ENCODE results near the gene KRTAP4-9.
"Not testable (repeated sequence)": the region's sequence is repeated elsewhere in the genome, so short reads cannot be mapped to it uniquely, and the experiment has no call there.

KRTAP4-9 gene

GRCh38 chr17:41133880-41134735 is 28.9 kb downstream of the KRTAP4-9 start:
- Histone ChIP-seq H3K27ac (ENCODE audit: low read depth, low read length, severe bottlenecking) (no peak overlapping the region), H3K36me3 (ENCODE audit: control insufficient read depth, insufficient read depth, low read length) (no peaks in the 10 kb centered on the region), H3K4me3 (ENCODE audit: extremely low read depth, insufficient read depth, low read length, poor library complexity, severe bottlenecking) (no peak overlapping the region), H3K9me3 (ENCODE audit: control insufficient read depth, low read length) (no peaks in the 10 kb centered on the region), H3K4me1 (ENCODE audit: control insufficient read depth, insufficient read depth, low read length, poor library complexity, severe bottlenecking) (no peaks in the 10 kb centered on the region)
- 80 to 86% methylated on average over 1 of the region's 2 CpGs for whole genome bisulfite sequencing, 2 experiments (ENCODE audit: insufficient coverage in 2 of 2)

DNA sequence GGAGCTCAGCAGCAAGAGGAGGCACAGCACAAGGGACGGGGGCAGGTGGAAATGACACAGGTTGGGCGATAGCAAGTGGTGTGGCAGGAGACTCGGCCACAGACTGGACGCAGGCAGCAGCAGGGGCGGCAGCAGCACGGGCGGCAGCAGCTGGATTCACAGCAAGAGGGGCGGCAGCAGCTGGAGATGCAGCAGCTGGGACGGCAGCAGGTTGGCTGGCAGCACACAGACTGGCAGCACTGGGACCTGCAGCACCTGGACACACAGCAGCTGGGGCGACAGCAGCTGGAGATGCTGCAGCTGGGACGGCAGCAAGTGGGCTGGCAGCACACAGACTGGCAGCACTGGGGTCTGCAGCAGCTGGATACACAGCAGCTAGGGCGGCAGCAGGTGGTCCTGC is 34.7 kb downstream of the KRTAP4-9 start:
- not testable (repeated sequence) for H3K4me3 ChIP-seq (ENCODE audit: extremely low read depth, insufficient read depth, low read length, poor library complexity, severe bottlenecking); H3K9me3 ChIP-seq (ENCODE audit: control insufficient read depth, low read length)
- WGBS, 2 experiments (ENCODE audit: insufficient coverage in 2 of 2), result 85 to 90% methylated on average over 12 of the region's 12 CpGs

GRCh38 chr17:41140360-41141131 is 35.4 kb downstream of the KRTAP4-9 start, which contains the start of gene KRTAP4-6:
Gene KRTAP4-6 (minus strand): TSS chr17:41140544. CDS start chr17:41140487, 57 bp downstream.
- H3K9me3 ChIP-seq (ENCODE audit: control insufficient read depth, low read length), result peaks cover 6% of the 10 kb centered on the region
- no peaks in the 10 kb centered on the region for H3K36me3 ChIP-seq (ENCODE audit: control insufficient read depth, insufficient read depth, low read length)
- H3K27ac ChIP-seq (ENCODE audit: low read depth, low read length, severe bottlenecking), result no peak within 1 kb of the TSS
- no peak within 1 kb of the TSS for H3K4me3 ChIP-seq (ENCODE audit: extremely low read depth, insufficient read depth, low read length, poor library complexity, severe bottlenecking)
- H3K4me1 ChIP-seq (ENCODE audit: control insufficient read depth, insufficient read depth, low read length, poor library complexity, severe bottlenecking), result no peaks in the 10 kb centered on the region
- 83 to 86% methylated on average over 3 to 5 of the region's 6 CpGs for WGBS, 2 experiments (ENCODE audit: insufficient coverage in 2 of 2)

More for the DNA sequence above, 34.7 kb downstream of the KRTAP4-9 start:
- not testable (repeated sequence) for H3K4me1 ChIP-seq (ENCODE audit: control insufficient read depth, insufficient read depth, low read length, poor library complexity, severe bottlenecking); H3K36me3 ChIP-seq (ENCODE audit: control insufficient read depth, insufficient read depth, low read length); H3K27ac ChIP-seq (ENCODE audit: low read depth, low read length, severe bottlenecking)

DNA sequence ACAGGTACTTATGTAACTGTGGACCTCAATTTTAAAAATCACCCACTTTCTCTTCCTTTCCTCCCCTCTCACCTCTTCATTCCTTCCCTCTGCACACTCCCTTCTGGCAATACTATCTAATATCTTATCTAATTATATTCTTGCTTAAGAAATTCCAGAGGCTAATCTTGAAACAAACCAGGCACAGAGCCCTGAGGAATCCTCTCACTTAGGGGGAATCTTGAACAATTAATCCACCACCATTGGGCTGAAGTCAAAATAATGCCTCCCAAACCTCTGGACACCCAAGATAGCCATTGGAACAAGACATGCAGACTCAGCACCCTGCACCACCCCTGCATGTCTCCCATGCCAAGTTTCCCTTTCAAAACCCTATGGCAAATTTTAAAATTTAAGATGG is 36.2 kb downstream of the KRTAP4-9 start:
- H3K27ac ChIP-seq (ENCODE audit: low read depth, low read length, severe bottlenecking), result no peak overlapping the region

GRCh38 chr17:41144846-41145245 is 39.7 kb downstream of the KRTAP4-9 start:
- H3K36me3 ChIP-seq (ENCODE audit: control insufficient read depth, insufficient read depth, low read length), result no peaks in the 10 kb centered on the region
- H3K27ac ChIP-seq (ENCODE audit: low read depth, low read length, severe bottlenecking), result no peak overlapping the region
- peaks cover 6% of the 10 kb centered on the region for H3K9me3 ChIP-seq (ENCODE audit: control insufficient read depth, low read length)
- no peaks in the 10 kb centered on the region for H3K4me1 ChIP-seq (ENCODE audit: control insufficient read depth, insufficient read depth, low read length, poor library complexity, severe bottlenecking)
- 100% methylated on average over 1 of the region's 1 CpG; no CpG with 5 or more reads in 1 of the 2 experiments for WGBS, 2 experiments (ENCODE audit: insufficient coverage in 2 of 2)
- no peak overlapping the region for H3K4me3 ChIP-seq (ENCODE audit: extremely low read depth, insufficient read depth, low read length, poor library complexity, severe bottlenecking)

More for the DNA sequence above, 36.2 kb downstream of the KRTAP4-9 start:
- Histone ChIP-seq H3K4me1 (ENCODE audit: control insufficient read depth, insufficient read depth, low read length, poor library complexity, severe bottlenecking) (no peaks in the 10 kb centered on the region), H3K36me3 (ENCODE audit: control insufficient read depth, insufficient read depth, low read length) (no peaks in the 10 kb centered on the region), H3K4me3 (ENCODE audit: extremely low read depth, insufficient read depth, low read length, poor library complexity, severe bottlenecking) (no peak overlapping the region), H3K9me3 (ENCODE audit: control insufficient read depth, low read length) (peaks cover 6% of the 10 kb centered on the region)

- no peak overlapping the region for H3K4me3 ChIP-seq (ENCODE audit: extremely low read depth, insufficient read depth, low read length, poor library complexity, severe bottlenecking)
- no peaks in the 10 kb centered on the region for H3K4me1 ChIP-seq (ENCODE audit: control insufficient read depth, insufficient read depth, low read length, poor library complexity, severe bottlenecking)
- no peaks in the 10 kb centered on the region for H3K36me3 ChIP-seq (ENCODE audit: control insufficient read depth, insufficient read depth, low read length)
- WGBS, 2 experiments (ENCODE audit: insufficient coverage in 2 of 2), result 83% methylated on average over 2 of the region's 2 CpGs; no CpG with 5 or more reads in 1 of the 2 experiments
- no peak overlapping the region for H3K27ac ChIP-seq (ENCODE audit: low read depth, low read length, severe bottlenecking)
- peaks cover 2% of the 10 kb centered on the region for H3K9me3 ChIP-seq (ENCODE audit: control insufficient read depth, low read length)
Measured at GRCh38 chr17:41145261-41145660, 40.1 kb downstream of the KRTAP4-9 start.

DNA sequence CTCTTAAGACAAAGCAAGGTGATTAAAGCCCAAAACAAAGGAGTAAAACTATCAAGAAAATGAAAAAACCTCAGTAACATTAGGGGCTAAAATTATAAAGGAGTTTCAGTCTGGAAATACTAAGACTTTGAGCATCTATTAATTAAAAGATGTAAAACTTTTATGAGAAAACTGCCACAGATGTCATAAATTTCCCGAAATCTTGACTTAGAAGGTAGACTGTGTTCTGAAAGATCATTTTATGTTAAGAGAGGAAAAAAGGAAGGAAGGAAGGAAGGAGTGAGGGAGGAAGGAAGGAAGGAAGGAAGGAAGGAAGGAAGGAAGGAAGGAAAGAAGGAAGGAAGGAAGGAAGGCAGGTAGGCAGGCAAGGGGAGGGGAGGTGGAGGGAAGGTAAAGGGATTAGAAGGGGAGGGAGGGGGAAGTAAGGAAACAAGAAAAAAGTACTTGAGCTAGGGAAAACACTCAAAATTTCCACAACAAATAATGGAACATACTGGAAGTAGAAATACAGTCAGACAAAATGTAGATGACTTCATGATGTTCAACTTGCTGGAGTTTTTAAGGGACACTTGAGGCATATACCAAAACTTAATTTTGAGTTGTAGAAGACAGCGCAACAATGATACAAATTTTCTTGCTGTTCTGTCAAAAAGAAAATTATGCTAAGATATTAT is 42.5 kb downstream of the KRTAP4-9 start:
- Histone ChIP-seq H3K9me3 (ENCODE audit: control insufficient read depth, low read length) (no peaks in the 10 kb centered on the region), H3K36me3 (ENCODE audit: control insufficient read depth, insufficient read depth, low read length) (no peaks in the 10 kb centered on the region), H3K4me3 (ENCODE audit: extremely low read depth, insufficient read depth, low read length, poor library complexity, severe bottlenecking) (no peak overlapping the region), H3K27ac (ENCODE audit: low read depth, low read length, severe bottlenecking) (no peak overlapping the region), H3K4me1 (ENCODE audit: control insufficient read depth, insufficient read depth, low read length, poor library complexity, severe bottlenecking) (no peaks in the 10 kb centered on the region)
- WGBS, 2 experiments (ENCODE audit: insufficient coverage in 2 of 2), result 78 to 90% methylated on average over 1 to 2 of the region's 2 CpGs

- not testable (repeated sequence) for H3K9me3 ChIP-seq (ENCODE audit: control insufficient read depth, low read length); H3K4me3 ChIP-seq (ENCODE audit: extremely low read depth, insufficient read depth, low read length, poor library complexity, severe bottlenecking); H3K36me3 ChIP-seq (ENCODE audit: control insufficient read depth, insufficient read depth, low read length); H3K27ac ChIP-seq (ENCODE audit: low read depth, low read length, severe bottlenecking); H3K4me1 ChIP-seq (ENCODE audit: control insufficient read depth, insufficient read depth, low read length, poor library complexity, severe bottlenecking)
- WGBS, 2 experiments (ENCODE audit: insufficient coverage in 2 of 2), result 72 to 84% methylated on average over 3 to 9 of the region's 10 CpGs
Measured at GRCh38 chr17:41148971-41149651, 43.9 kb downstream of the KRTAP4-9 start.

DNA sequence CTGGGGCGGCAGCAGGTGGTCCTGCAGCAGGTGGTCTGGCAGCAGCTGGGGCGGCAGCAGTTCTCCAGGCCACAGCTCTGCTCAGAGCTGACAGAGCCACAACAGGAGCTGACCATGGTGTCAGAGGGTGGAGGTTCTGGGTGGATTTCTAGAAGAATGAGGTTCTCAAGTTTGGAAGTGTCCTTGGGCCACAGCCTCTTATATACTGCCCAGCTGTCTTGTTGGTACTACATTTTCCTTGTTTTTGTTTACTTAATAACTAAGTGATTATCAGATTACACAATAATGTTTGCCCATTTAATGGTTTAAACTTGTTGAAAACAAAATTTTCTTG is 44.4 kb downstream of the KRTAP4-9 start, which contains the start of gene KRTAP4-5:
TSS of gene KRTAP4-5 (minus strand) at position 174 of the 334 bp plus-strand sequence. CDS start at position 116, 58 bp downstream.
- Histone ChIP-seq H3K9me3 (ENCODE audit: control insufficient read depth, low read length) (no peaks in the 10 kb centered on the region), H3K4me1 (ENCODE audit: control insufficient read depth, insufficient read depth, low read length, poor library complexity, severe bottlenecking) (no peaks in the 10 kb centered on the region), H3K36me3 (ENCODE audit: control insufficient read depth, insufficient read depth, low read length) (no peaks in the 10 kb centered on the region), H3K27ac (ENCODE audit: low read depth, low read length, severe bottlenecking) (no peak within 1 kb of the TSS), H3K4me3 (ENCODE audit: extremely low read depth, insufficient read depth, low read length, poor library complexity, severe bottlenecking) (no peak within 1 kb of the TSS)
- WGBS, 2 experiments (ENCODE audit: insufficient coverage in 2 of 2), result 60 to 86% methylated on average over 1 to 2 of the region's 2 CpGs

DNA sequence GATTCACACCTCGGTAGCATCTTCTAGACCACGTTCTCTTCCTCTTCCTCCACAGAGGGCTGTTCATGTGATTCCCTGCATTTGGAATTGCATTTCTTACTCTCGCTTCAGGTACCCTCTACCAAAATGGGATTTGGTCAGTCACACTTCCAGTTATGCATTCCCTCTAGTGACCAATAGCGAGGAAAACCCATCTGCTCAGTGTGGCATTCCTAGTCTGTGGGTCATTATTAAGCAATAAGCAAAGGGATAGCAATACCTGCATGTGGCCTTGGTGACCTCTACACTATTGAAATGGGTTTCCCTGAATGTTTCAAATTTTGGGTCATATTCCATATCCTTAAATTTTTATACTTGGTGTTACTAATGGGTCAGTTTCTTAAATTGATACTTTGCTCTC is 44.8 kb downstream of the KRTAP4-9 start:
- 80 to 92% methylated on average over 3 of the region's 4 CpGs for WGBS, 2 experiments (ENCODE audit: insufficient coverage in 2 of 2)
- Histone ChIP-seq H3K4me1 (ENCODE audit: control insufficient read depth, insufficient read depth, low read length, poor library complexity, severe bottlenecking) (no peaks in the 10 kb centered on the region), H3K27ac (ENCODE audit: low read depth, low read length, severe bottlenecking) (no peak overlapping the region), H3K9me3 (ENCODE audit: control insufficient read depth, low read length) (no peaks in the 10 kb centered on the region), H3K4me3 (ENCODE audit: extremely low read depth, insufficient read depth, low read length, poor library complexity, severe bottlenecking) (no peak overlapping the region), H3K36me3 (ENCODE audit: control insufficient read depth, insufficient read depth, low read length) (no peaks in the 10 kb centered on the region)

Data from mesodermal cell (in vitro differentiated cells).